Measurements from ENCODE around the gene SLC35B3. TPM values are rescaled to one million over a fixed set of nuclear protein-coding genes. Genes with fewer than 3 reads are reported as not detected.

The SLC35B3 gene
- total RNA-seq, 4 donors from 2014 or later: 8.1 to 9.6 (median 8.8) TPM

GRCh38 chr6:8382434-8382833, 52.9 kb downstream of the SLC35B3 start:
- WGBS: 30% methylated on average over 1 of the region's 1 CpG
- no peak for DNase-seq (ENCODE audit: low spot score in 2 of 2)
- H3K27ac ChIP-seq: no peak overlapping the region
- no peaks in the 10 kb centered on the region for H3K9me3 ChIP-seq
- TF ChIP-seq POLR2A (IDR thresholded peaks at IDR 0.05): no peak
- no peak for TF ChIP-seq POLR2AphosphoS5 (IDR thresholded peaks at IDR 0.05)
- TF ChIP-seq EP300 (IDR thresholded peaks at IDR 0.05): no peak
- no peak for TF ChIP-seq CTCF (IDR thresholded peaks at IDR 0.05)
- H3K4me3 ChIP-seq: no peak overlapping the region
- no peaks in the 10 kb centered on the region for H3K36me3 ChIP-seq
- H3K27me3 ChIP-seq: no peaks in the 10 kb centered on the region
- no peaks in the 10 kb centered on the region for H3K4me1 ChIP-seq

GRCh38 chr6:8375916-8376315, 59.4 kb downstream of the SLC35B3 start:
- Histone ChIP-seq H3K9me3 (no peaks in the 10 kb centered on the region), H3K36me3 (no peaks in the 10 kb centered on the region), H3K27me3 (no peaks in the 10 kb centered on the region), H3K4me3 (no peak overlapping the region), H3K4me1 (no peaks in the 10 kb centered on the region), H3K27ac (no peak overlapping the region)
- 80% methylated on average over 4 of the region's 4 CpGs for WGBS
- TF ChIP-seq CTCF (IDR thresholded peaks at IDR 0.05): no peak
- TF ChIP-seq POLR2AphosphoS5 (IDR thresholded peaks at IDR 0.05): no peak
- no peak for TF ChIP-seq EP300 (IDR thresholded peaks at IDR 0.05)
- no peak for TF ChIP-seq POLR2A (IDR thresholded peaks at IDR 0.05)
- no peak for DNase-seq (ENCODE audit: low spot score in 2 of 2)

Data from suprapubic skin (tissue), 4 donors.